OCI-LY3 (cell line): Measurements from ENCODE around the gene C1orf21.

Experiments used
- H2AFZ ChIP-seq: fragments of 200-600, 300-600 bp; shearing (Covaris generic); 2 replicates; pipeline ENCODE4 v1.6.0; 2014; ENCODE audit warnings: antibody characterized with exemption, low read depth, low read length
- H3K27ac ChIP-seq: fragments of 200-600, 300-600 bp; sonication (generic); 2 replicates; pipeline ENCODE4 v1.5.1; 2014; ENCODE audit warnings: mild to moderate bottlenecking, low read length, moderate library complexity, mixed read lengths
- H3K27me3 ChIP-seq: fragments of 200-600, 300-600 bp; sonication (generic); 2 replicates; pipeline ENCODE4 v1.6.1; 2014; ENCODE audit warnings: low read depth, low read length, mixed read lengths
- H3K36me3 ChIP-seq: fragments of 200-600, 300-600 bp; sonication (generic); replicated peaks from 2 replicates; pipeline ENCODE3; 2014; ENCODE audit warnings: low read depth, low read length, mixed read lengths
- H3K4me1 ChIP-seq: fragments of 300-600, 200-600 bp; sonication (generic); 2 replicates; pipeline ENCODE4 v1.6.1; 2014; ENCODE audit warnings: low read length, mixed read lengths
- H3K4me2 ChIP-seq: fragments of 200-600, 300-600 bp; sonication (generic); 2 replicates; pipeline ENCODE4 v1.6.1; 2014; ENCODE audit warnings: low read length, mixed read lengths
- H3K4me3 ChIP-seq: fragments of 300-600, 200-600 bp; sonication (generic); 2 replicates; pipeline ENCODE4 v1.5.1; 2014; ENCODE audit warnings: antibody characterized with exemption, mild to moderate bottlenecking, low read length, moderate library complexity
- H3K79me2 ChIP-seq: fragments of 300-600, 200-600 bp; shearing (Covaris generic); 2 replicates; pipeline ENCODE4 v1.6.1; 2014; ENCODE audit warnings: mild to moderate bottlenecking, low read length, mixed read lengths
- H3K9ac ChIP-seq: fragments of 300-600, 200-600 bp; shearing (Covaris generic); 2 replicates; pipeline ENCODE4 v1.6.0; 2014; ENCODE audit warnings: mild to moderate bottlenecking, low read length, moderate library complexity
- H3K9me3 ChIP-seq: fragments of 200-600, 300-600 bp; shearing (Covaris generic); 2 replicates; pipeline ENCODE4 v1.6.1; 2014; ENCODE audit warnings: low read length, mixed read lengths; ENCODE audit not compliant: insufficient read depth
- H4K20me1 ChIP-seq: fragments of 200-600, 300-600 bp; sonication (generic); 2 replicates; pipeline ENCODE4 v1.6.1; 2016; ENCODE audit warnings: low read length, mixed read lengths; ENCODE audit not compliant: insufficient read depth
- EZH2phosphoT487 ChIP-seq: fragments of 200-600 bp; shearing (Covaris generic); IDR thresholded peaks from 2 replicates; pipeline ENCODE4 v1.6.1; 2018; ENCODE audit warnings: antibody characterized with exemption, mixed run types, low read depth
- TF ChIP-seq, protein P1 (sequence below): fragments of 200-600, 300-600 bp; sonication (generic); IDR thresholded peaks from 2 replicates; pipeline ENCODE4 v1.5.1; 2014; ENCODE audit warnings: antibody characterized with exemption, low read length, low read depth

C1orf21 gene

GRCh38 chr1:184416946-184417345, 30.1 kb downstream of the C1orf21 start:
- no peaks in the 10 kb centered on the region for H3K36me3 ChIP-seq
- TF ChIP-seq EZH2phosphoT487: no peak
- TF ChIP-seq, protein P1, sequence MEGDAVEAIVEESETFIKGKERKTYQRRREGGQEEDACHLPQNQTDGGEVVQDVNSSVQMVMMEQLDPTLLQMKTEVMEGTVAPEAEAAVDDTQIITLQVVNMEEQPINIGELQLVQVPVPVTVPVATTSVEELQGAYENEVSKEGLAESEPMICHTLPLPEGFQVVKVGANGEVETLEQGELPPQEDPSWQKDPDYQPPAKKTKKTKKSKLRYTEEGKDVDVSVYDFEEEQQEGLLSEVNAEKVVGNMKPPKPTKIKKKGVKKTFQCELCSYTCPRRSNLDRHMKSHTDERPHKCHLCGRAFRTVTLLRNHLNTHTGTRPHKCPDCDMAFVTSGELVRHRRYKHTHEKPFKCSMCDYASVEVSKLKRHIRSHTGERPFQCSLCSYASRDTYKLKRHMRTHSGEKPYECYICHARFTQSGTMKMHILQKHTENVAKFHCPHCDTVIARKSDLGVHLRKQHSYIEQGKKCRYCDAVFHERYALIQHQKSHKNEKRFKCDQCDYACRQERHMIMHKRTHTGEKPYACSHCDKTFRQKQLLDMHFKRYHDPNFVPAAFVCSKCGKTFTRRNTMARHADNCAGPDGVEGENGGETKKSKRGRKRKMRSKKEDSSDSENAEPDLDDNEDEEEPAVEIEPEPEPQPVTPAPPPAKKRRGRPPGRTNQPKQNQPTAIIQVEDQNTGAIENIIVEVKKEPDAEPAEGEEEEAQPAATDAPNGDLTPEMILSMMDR: no peak
- H3K9me3 ChIP-seq: no peaks in the 10 kb centered on the region
- no peaks in the 10 kb centered on the region for H3K27me3 ChIP-seq
- no peak overlapping the region for H3K9ac ChIP-seq
- H3K4me1 ChIP-seq: peaks cover 20% of the 10 kb centered on the region
- H3K79me2 ChIP-seq: 0 out of 2 replicates have a peak, but pooled peaks cover 5% of the 10 kb centered on the region
- H2AFZ ChIP-seq: no peak overlapping the region
- no peak overlapping the region for H3K4me2 ChIP-seq
- H3K27ac ChIP-seq: no peak overlapping the region
- H4K20me1 ChIP-seq: no peaks in the 10 kb centered on the region
- no peak overlapping the region for H3K4me3 ChIP-seq

- Histone ChIP-seq H3K27ac (no peak overlapping the region), H3K9ac (no peak overlapping the region), H3K27me3 (no peaks in the 10 kb centered on the region), H3K4me2 (no peak overlapping the region), H3K4me1 (peaks cover 20% of the 10 kb centered on the region), H3K79me2 (0 out of 2 replicates have a peak, but pooled peaks cover 5% of the 10 kb centered on the region), H4K20me1 (no peaks in the 10 kb centered on the region), H3K36me3 (no peaks in the 10 kb centered on the region), H2AFZ (no peak overlapping the region), H3K4me3 (no peak overlapping the region), H3K9me3 (no peaks in the 10 kb centered on the region)
- TF ChIP-seq EZH2phosphoT487: no peak
- TF ChIP-seq, protein P1: no peak
These were observed 31.1 kb downstream of the C1orf21 start for GRCh38 chr1:184417916-184418315.

DNA sequence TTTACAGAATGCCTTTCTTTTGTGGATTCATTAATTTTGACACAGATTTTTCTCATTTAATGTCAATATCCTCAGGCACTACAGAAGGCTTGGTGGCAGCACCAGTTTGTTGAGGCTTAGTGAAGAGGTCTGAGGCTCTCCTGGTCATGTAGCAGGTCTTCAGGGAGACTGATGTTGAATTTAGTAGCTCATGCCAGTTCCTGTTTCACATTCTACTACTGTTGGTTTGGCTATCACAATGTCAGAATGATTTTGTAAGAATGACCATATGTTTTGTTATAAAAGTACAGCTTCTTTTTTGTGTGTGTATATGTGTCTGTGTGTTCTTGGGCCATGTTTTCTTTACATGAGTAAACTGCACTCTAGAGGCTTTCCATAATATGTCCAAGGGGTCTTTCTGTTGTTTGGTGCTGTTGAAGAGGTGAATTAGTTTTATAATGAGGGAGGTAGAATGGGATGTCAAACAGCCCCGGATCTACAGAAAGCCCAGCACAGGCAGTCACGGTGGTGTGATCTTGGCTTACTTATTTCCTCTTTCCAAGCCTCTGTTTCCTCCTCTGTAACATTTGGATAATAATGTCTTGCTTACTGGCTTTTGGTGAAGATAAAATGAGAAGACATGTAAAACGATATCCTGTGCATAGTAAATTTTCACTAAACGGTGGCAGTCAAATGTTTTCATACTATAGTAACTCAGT, 32.0 kb downstream of the C1orf21 start:
- Histone ChIP-seq H3K9me3 (no peaks in the 10 kb centered on the region), H3K4me2 (peak overlapping the region; percentile 39), H4K20me1 (no peaks in the 10 kb centered on the region), H3K36me3 (no peaks in the 10 kb centered on the region), H3K27ac (no peak overlapping the region), H3K4me1 (peaks cover 20% of the 10 kb centered on the region), H2AFZ (no peak overlapping the region), H3K4me3 (no peak overlapping the region), H3K9ac (no peak overlapping the region), H3K79me2 (0 out of 2 replicates have a peak, but pooled peaks cover 5% of the 10 kb centered on the region), H3K27me3 (no peaks in the 10 kb centered on the region)
- no peak for TF ChIP-seq EZH2phosphoT487
- TF ChIP-seq, protein P1: no peak

DNA sequence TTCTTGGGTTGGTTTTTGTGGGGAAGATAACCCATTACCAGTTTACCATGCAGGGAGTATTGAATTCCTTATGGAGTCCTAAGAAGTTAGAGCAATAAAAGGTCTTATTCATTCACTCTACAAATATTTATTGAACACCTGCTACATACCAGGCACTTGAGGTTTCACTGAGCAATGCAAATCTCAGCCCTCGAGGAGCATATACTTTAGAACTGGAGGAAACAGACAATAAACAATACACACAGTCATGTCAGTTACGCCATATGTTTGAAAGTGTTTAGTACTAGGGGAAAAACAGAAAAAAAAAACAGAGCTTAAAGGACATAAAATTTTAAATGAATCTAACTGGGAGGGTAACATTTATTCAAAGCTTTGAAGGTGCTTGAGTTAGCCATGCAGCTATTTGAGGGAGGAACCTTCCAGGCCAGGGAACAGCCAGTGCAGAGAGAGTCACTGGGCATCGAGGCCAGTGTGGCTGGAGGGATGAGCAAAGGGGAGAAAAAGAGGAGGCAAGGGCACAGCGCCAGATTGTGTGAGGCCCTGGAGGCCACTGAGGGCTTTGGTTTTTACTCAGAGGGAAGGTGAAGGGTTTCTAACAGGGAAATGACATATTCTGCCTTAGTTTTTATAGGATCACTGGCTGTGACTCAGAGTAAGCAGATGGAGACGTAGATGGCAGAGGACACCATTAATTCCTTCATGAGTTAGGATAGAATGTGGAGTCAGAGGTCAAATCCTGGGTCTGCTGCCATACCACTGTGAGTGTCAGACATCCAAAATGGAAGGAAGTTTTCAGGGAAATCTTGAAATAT, 32.7 kb downstream of the C1orf21 start:
- H3K27ac ChIP-seq: no peak overlapping the region
- no peak overlapping the region for H3K4me3 ChIP-seq
- peak overlapping the region; percentile 39 for H3K4me2 ChIP-seq

More for the DNA sequence above, 32.7 kb downstream of the C1orf21 start:
- H3K79me2 ChIP-seq: 0 out of 2 replicates have a peak, but pooled peaks cover 5% of the 10 kb centered on the region
- H3K9me3 ChIP-seq: no peaks in the 10 kb centered on the region
- TF ChIP-seq, protein P1: no peak
- TF ChIP-seq EZH2phosphoT487: no peak
- H3K4me1 ChIP-seq: peaks cover 20% of the 10 kb centered on the region
- H3K9ac ChIP-seq: no peak overlapping the region
- H4K20me1 ChIP-seq: no peaks in the 10 kb centered on the region
- H2AFZ ChIP-seq: no peak overlapping the region
- H3K27me3 ChIP-seq: no peaks in the 10 kb centered on the region
- no peaks in the 10 kb centered on the region for H3K36me3 ChIP-seq
